Naive thymus-derived CD8-positive, alpha-beta T cell (primary cell): ENCODE results near the gene DUS2. TPM values are rescaled to one million over a fixed set of nuclear protein-coding genes. Genes with fewer than 3 reads are reported as not detected.
A peak's percentile ranks its signal among the peaks of the same experiment; 100 is the strongest.
"Not testable (repeated sequence)": the region's sequence is repeated elsewhere in the genome, so short reads cannot be mapped to it uniquely, and the experiment has no call there.

Source experiments
- ATAC-seq, 2 donors: fragments of 150-1000 bp; cut with Tn5 transposase in 1 of 2; sonication (Bioruptor Pico), chemical (Tn5 transposase) in 1 of 2; 1 replicate in 1 of 2; 2 replicates in 1 of 2; pipeline ENCODE4 v1.10.0; 2021; ENCODE audit warnings: mild to moderate bottlenecking in 2 of 2, moderate library complexity in 2 of 2
- POLR2A ChIA-PET: fragments of 350-600 bp; sonication (Branson Sonifier 250); formaldehyde crosslinking; loops from one replicate; lab custom pipeline; 2021; ENCODE audit warnings: antibody characterized with exemption; lab: Charles Lee
- DNase-seq, 10 donors: peaks; one replicate each; pipeline versions ENCODE4 v3.0.0 to v3.0.0-alpha.2; 2020 to 2022
- H3K27ac Mint-ChIP-seq, 10 donors: one replicate each; pipeline ENCODE4 v1.8.0; 2020 to 2022; ENCODE audit warnings: mild to moderate bottlenecking in 10 of 10, mixed read lengths in 10 of 10, moderate library complexity in 4 of 10, inconsistent platforms in 1 of 10
- H3K27me3 Mint-ChIP-seq, 5 donors: one replicate each; pipeline ENCODE4 v1.8.0; 2021 to 2022; ENCODE audit warnings: mixed read lengths in 5 of 5
- H3K36me3 Mint-ChIP-seq, 3 donors: one replicate each; pipeline ENCODE4 v1.8.0; 2020 to 2022; ENCODE audit warnings: mixed read lengths in 3 of 3, mild to moderate bottlenecking in 2 of 3, inconsistent platforms in 1 of 3
- H3K4me1 Mint-ChIP-seq, 4 donors: one replicate each; pipeline ENCODE4 v1.8.0; 2021 to 2022; ENCODE audit warnings: mixed read lengths in 4 of 4
- H3K4me3 Mint-ChIP-seq, 10 donors: one replicate each; pipeline ENCODE4 v1.8.0; 2020 to 2022; ENCODE audit warnings: mild to moderate bottlenecking in 10 of 10, mixed read lengths in 10 of 10, moderate library complexity in 6 of 10, inconsistent platforms in 1 of 10
- H3K9me3 Mint-ChIP-seq, 9 donors: one replicate each; pipeline ENCODE4 v1.8.0; 2020 to 2022; ENCODE audit warnings: mixed read lengths in 9 of 9, mild to moderate bottlenecking in 3 of 9, inconsistent platforms in 1 of 9, moderate library complexity in 1 of 9
- polyA plus RNA-seq, 3 donors: library from polyadenylated mRNA; unstranded; fragments of 300-500 nt; fragmentation: Illumina TruSeq; gene quantifications; one replicate each; pipeline ENCODE4 v1.2.3, GENCODE V29; 2021
- total RNA-seq, 8 experiments: library from RNA in 2 of 8; stranded (reverse) in 2 of 8; gene quantifications; one replicate each; pipeline ENCODE4 v1.2.3 and lab custom pipeline; 2021 to 2026

The DUS2 gene
- total and polyA plus RNA-seq, 5 experiments from 2014 or later, result 6.4 to 21.1 (median 13.1) TPM

- Mint-ChIP-seq H3K9me3 (peaks cover 0 to 8% (median 0%) of the 10 kb centered on the region in 9 donors), H3K36me3 (peaks cover 0 to 5% (median 0%) of the 10 kb centered on the region in 3 donors), H3K4me3 (peak overlapping the region; percentile 78 to 97 (median 88)), H3K27ac (peak overlapping the region; percentile 88 to 100 (median 96)), H3K27me3 (no peaks in the 10 kb centered on the region), H3K4me1 (peaks cover 16 to 78% (median 59%) of the 10 kb centered on the region in 4 donors)
- ATAC-seq (peak in 1 of 2 donors; percentile 29), DNase-seq (peak in 2 of 10 donors; percentile 35 to 51)
- POLR2A ChIA-PET, result interaction anchor here (0.9 to 17.7 kb wide), 15 partner anchors 6 to 355 kb away, joined by 3 to 447 read pairs (median 5); partner anchors contain the start of genes CARMIL2, DDX28, DPEP2NB and DUS2
Measured at GRCh38 chr16:68000450-68000849, 22.6 kb upstream of the DUS2 start.

- peaks cover 22 to 73% (median 57%) of the 10 kb centered on the region in 4 donors for H3K4me1 Mint-ChIP-seq
- H3K4me3 Mint-ChIP-seq, result no peak overlapping the region
Measured at GRCh38 chr16:68003031-68003430, 20.1 kb upstream of the DUS2 start.

GRCh38 chr16:68005211-68005610 lies 17.9 kb upstream of the DUS2 start:
- Mint-ChIP-seq H3K4me1 (peaks cover 17 to 59% (median 47%) of the 10 kb centered on the region in 4 donors), H3K27ac (peak overlapping the region; percentile 81 to 99 (median 97)), H3K4me3 (peak overlapping the region in 6 of 10 donors; percentile 61 to 75 (median 69)), H3K9me3 (no peaks in the 10 kb centered on the region), H3K27me3 (no peaks in the 10 kb centered on the region), H3K36me3 (no peaks in the 10 kb centered on the region)
- DNase-seq (no peak), ATAC-seq (no peak)
- POLR2A ChIA-PET, result interaction anchor here (0.6 to 17.7 kb wide), 19 partner anchors 8 to 214 kb away, joined by 3 to 447 read pairs (median 4); partner anchors contain the start of genes DDX28, DPEP2, DPEP2NB and DUS2

More at GRCh38 chr16:68003031-68003430, 20.1 kb upstream of the DUS2 start:
- H3K27me3 Mint-ChIP-seq, result no peaks in the 10 kb centered on the region
- peaks cover 0 to 6% (median 0%) of the 10 kb centered on the region in 9 donors for H3K9me3 Mint-ChIP-seq
- H3K27ac Mint-ChIP-seq, result peak overlapping the region in 9 of 10 donors; percentile 19 to 92 (median 86)
- ATAC-seq (no peak), DNase-seq (no peak)
- peaks cover 0 to 5% (median 0%) of the 10 kb centered on the region in 3 donors for H3K36me3 Mint-ChIP-seq
- POLR2A ChIA-PET, result interaction anchor here (0.8 to 17.7 kb wide), 5 partner anchors 11 to 77 kb away, joined by 3 to 447 read pairs (median 3); partner anchors contain the start of genes DDX28, DPEP2NB, DUS2 and PSMB10

GRCh38 chr16:68005786-68006286 lies 17.2 kb upstream of the DUS2 start:
- Mint-ChIP-seq H3K27me3 (no peaks in the 10 kb centered on the region), H3K36me3 (no peaks in the 10 kb centered on the region), H3K9me3 (no peaks in the 10 kb centered on the region), H3K27ac (peak overlapping the region; percentile 81 to 99 (median 97)), H3K4me3 (peak overlapping the region; percentile 29 to 75 (median 68)), H3K4me1 (peaks cover 13 to 57% (median 41%) of the 10 kb centered on the region in 4 donors)
- ATAC-seq (peak; percentile 97 to 98), DNase-seq (peak in 9 of 10 donors; percentile 30 to 85 (median 62))
- POLR2A ChIA-PET, result interaction anchor here (0.6 to 17.7 kb wide), 19 partner anchors 9 to 215 kb away, joined by 3 to 447 read pairs (median 4); partner anchors contain the start of genes DDX28, DPEP2, DPEP2NB and DUS2

GRCh38 chr16:68009157-68009735 lies 13.8 kb upstream of the DUS2 start:
- Mint-ChIP-seq H3K27ac (peak overlapping the region in 7 of 10 donors; percentile 5 to 86 (median 67)), H3K4me3 (no peak overlapping the region), H3K9me3 (no peaks in the 10 kb centered on the region), H3K4me1 (peaks cover 18 to 52% (median 35%) of the 10 kb centered on the region in 4 donors), H3K36me3 (no peaks in the 10 kb centered on the region), H3K27me3 (no peaks in the 10 kb centered on the region)
- DNase-seq (no peak), ATAC-seq (no peak)
- POLR2A ChIA-PET, result interaction anchor here (0.6 to 17.7 kb wide), 5 partner anchors 9 to 465 kb away, joined by 3 to 447 read pairs (median 3); partner anchors contain the start of genes DDX28, DPEP2, DPEP2NB and DUS2

GRCh38 chr16:68009872-68010271 lies 13.2 kb upstream of the DUS2 start:
- not testable (repeated sequence) for H3K27me3 Mint-ChIP-seq, H3K36me3 Mint-ChIP-seq, H3K9me3 Mint-ChIP-seq, H3K4me3 Mint-ChIP-seq, ATAC-seq, DNase-seq
- Mint-ChIP-seq H3K4me1 (peaks cover 18 to 54% (median 32%) of the 10 kb centered on the region in 4 donors), H3K27ac (peak overlapping the region in 7 of 10 donors; percentile 5 to 90 (median 68))
- POLR2A ChIA-PET, result interaction anchor here (0.6 to 17.7 kb wide), 5 partner anchors 9 to 465 kb away, joined by 3 to 447 read pairs (median 3); partner anchors contain the start of genes DDX28, DPEP2, DPEP2NB and DUS2

- POLR2A ChIA-PET, result interaction anchor here (0.7 to 15.1 kb wide), 8 partner anchors 9 to 78 kb away, joined by 3 to 447 read pairs (median 4); partner anchors contain the start of genes DDX28, DPEP2, DUS2 and NFATC3
- Mint-ChIP-seq H3K9me3 (no peaks in the 10 kb centered on the region), H3K4me1 (peaks cover 12 to 32% (median 14%) of the 10 kb centered on the region in 4 donors), H3K36me3 (no peaks in the 10 kb centered on the region), H3K4me3 (peak overlapping the region in 7 of 10 donors; percentile 33 to 67 (median 44)), H3K27me3 (no peaks in the 10 kb centered on the region), H3K27ac (peak overlapping the region; percentile 53 to 94 (median 88))
- DNase-seq (peak in 2 of 10 donors; percentile 24 to 27), ATAC-seq (peak; percentile 54 to 65)
Measured at GRCh38 chr16:68013440-68013839, 9.6 kb upstream of the DUS2 start.

- POLR2A ChIA-PET, result interaction anchor here (0.5 to 15.1 kb wide), 4 partner anchors 14 to 698 kb away, joined by 3 to 447 read pairs (median 4); partner anchors contain the start of gene DPEP2
- ATAC-seq (no peak), DNase-seq (no peak)
- Mint-ChIP-seq H3K27ac (peak within 1 kb of the TSS in 7 of 10 donors; percentile 35 to 70 (median 51)), H3K4me1 (peaks cover 6 to 18% (median 13%) of the 10 kb centered on the region in 4 donors), H3K9me3 (no peaks in the 10 kb centered on the region), H3K27me3 (no peaks in the 10 kb centered on the region), H3K4me3 (no peak within 1 kb of the TSS), H3K36me3 (peaks cover 0 to 5% (median 2%) of the 10 kb centered on the region in 3 donors)
Measured at GRCh38 chr16:68015681-68016080, 7.4 kb upstream of the DUS2 start, which contains the start of gene DPEP2NB. Gene DPEP2NB (minus strand): TSS chr16:68015911. CDS start chr16:68015770, 141 bp downstream.

GRCh38 chr16:68019167-68019680 lies 3.9 kb upstream of the DUS2 start:
- Mint-ChIP-seq H3K4me3 (no peak overlapping the region), H3K27ac (peak overlapping the region in 2 of 10 donors; percentile 40 to 53), H3K36me3 (peaks cover 0 to 9% (median 8%) of the 10 kb centered on the region in 3 donors), H3K9me3 (peaks cover 0 to 2% (median 0%) of the 10 kb centered on the region in 9 donors), H3K4me1 (peaks cover 11 to 39% (median 21%) of the 10 kb centered on the region in 4 donors), H3K27me3 (peaks cover 0 to 2% (median 0%) of the 10 kb centered on the region in 5 donors)
- DNase-seq, result no peak
- ATAC-seq, result no peak
- POLR2A ChIA-PET, result interaction anchor here (1.2 to 15.1 kb wide), 2 partner anchors 17 to 83 kb away, joined by 3 to 447 read pairs; partner anchors contain the start of genes DPEP2 and PSMB10

GRCh38 chr16:68021490-68021889 lies 1.6 kb upstream of the DUS2 start:
- POLR2A ChIA-PET, result interaction anchor here (0.5 to 15.1 kb wide), 9 partner anchors 9 to 530 kb away, joined by 3 to 447 read pairs (median 3); partner anchors contain the start of genes DPEP2 and NFATC3
- Mint-ChIP-seq H3K27ac (peak overlapping the region in 6 of 10 donors; percentile 6 to 98 (median 80)), H3K36me3 (peaks cover 0 to 13% (median 8%) of the 10 kb centered on the region in 3 donors), H3K27me3 (peaks cover 0 to 2% (median 0%) of the 10 kb centered on the region in 5 donors), H3K4me1 (peaks cover 11 to 42% (median 23%) of the 10 kb centered on the region in 4 donors), H3K4me3 (peak overlapping the region; percentile 89 to 100 (median 98)), H3K9me3 (peaks cover 0 to 2% (median 0%) of the 10 kb centered on the region in 9 donors)
- no peak for DNase-seq
- no peak for ATAC-seq

GRCh38 chr16:68022278-68022727 lies 781 bp upstream of the DUS2 start:
- ATAC-seq (no peak), DNase-seq (no peak)
- Mint-ChIP-seq H3K36me3 (peaks cover 0 to 21% (median 8%) of the 10 kb centered on the region in 3 donors), H3K27ac (peak overlapping the region; percentile 70 to 99 (median 96)), H3K4me1 (peaks cover 11 to 42% (median 23%) of the 10 kb centered on the region in 4 donors), H3K9me3 (peaks cover 0 to 2% (median 0%) of the 10 kb centered on the region in 9 donors), H3K4me3 (peak overlapping the region; percentile 89 to 100 (median 98)), H3K27me3 (peaks cover 0 to 2% (median 0%) of the 10 kb centered on the region in 5 donors)
- POLR2A ChIA-PET, result interaction anchor here (0.5 to 15.1 kb wide), 16 partner anchors 9 to 531 kb away, joined by 3 to 447 read pairs (median 6); partner anchors contain the start of genes DPEP2, NFATC3 and SLC12A4
